HepG2 (cell line): ENCODE measurements around the gene MPC1. TPM values are rescaled to one million over a fixed set of nuclear protein-coding genes. Genes with fewer than 3 reads are reported as not detected.

Source experiments
- CBX5 ChIP-seq: sonication (generic); formaldehyde crosslinking; IDR thresholded peaks from 2 replicates; pipeline ENCODE4 v1.4.0; 2020; ENCODE audit warnings: missing genetic modification reagents, borderline replicate concordance
- CC2D1A ChIP-seq: sonication (generic); formaldehyde crosslinking; IDR thresholded peaks from 2 replicates; pipeline ENCODE4 v1.8.1; 2023; ENCODE audit warnings: mild to moderate bottlenecking, missing genetic modification reagents
- CREB1 ChIP-seq, 2 experiments: fragments of 450-650 bp in 1 of 2; IDR thresholded peaks; 2 replicates each; pipeline ENCODE4 v1.6.1; 2016 to 2017; ENCODE audit warnings: control low read depth in 1 of 2, mild to moderate bottlenecking in 1 of 2, missing compliant biosample characterization in 1 of 2, missing genetic modification characterization in 1 of 2
- FOXJ3 ChIP-seq: sonication (generic); formaldehyde crosslinking; IDR thresholded peaks from 2 replicates; pipeline ENCODE4 v1.4.0; 2020; ENCODE audit warnings: missing genetic modification reagents, mild to moderate bottlenecking, borderline replicate concordance
- HOXA5 ChIP-seq: sonication (generic); formaldehyde crosslinking; IDR thresholded peaks from 2 replicates; pipeline ENCODE4 v1.4.0; 2020; ENCODE audit warnings: missing genetic modification reagents
- IRF9 ChIP-seq: sonication (generic); formaldehyde crosslinking; IDR thresholded peaks from 2 replicates; pipeline ENCODE4 v1.8.0; 2022; ENCODE audit warnings: missing genetic modification reagents, mild to moderate bottlenecking, borderline replicate concordance
- KDM2A ChIP-seq: sonication (generic); formaldehyde crosslinking; IDR thresholded peaks from 2 replicates; pipeline ENCODE4 v1.4.0; 2020; ENCODE audit warnings: low read depth, missing genetic modification reagents, borderline replicate concordance
- KDM4B ChIP-seq: sonication (generic); formaldehyde crosslinking; IDR thresholded peaks from 2 replicates; pipeline ENCODE4 v1.4.0; 2020; ENCODE audit warnings: missing genetic modification reagents
- NBN ChIP-seq: fragments of 450-650 bp; conservative IDR thresholded peaks from 2 replicates; pipeline ENCODE4 v1.6.1; 2017
- PPARG ChIP-seq: conservative IDR thresholded peaks from 2 replicates; pipeline ENCODE4 v1.6.1; 2016; ENCODE audit warnings: missing biosample characterization, missing genetic modification reagents
- SP2 ChIP-seq: sonication (generic); formaldehyde crosslinking; IDR thresholded peaks from 2 replicates; pipeline ENCODE4 v1.5.1; 2020; ENCODE audit warnings: mild to moderate bottlenecking, missing genetic modification reagents
- SP5 ChIP-seq: IDR thresholded peaks from 2 replicates; pipeline ENCODE4 v1.6.1; 2016; ENCODE audit warnings: low read depth, borderline replicate concordance
- SPEN ChIP-seq: sonication (generic); formaldehyde crosslinking; IDR thresholded peaks from 2 replicates; pipeline ENCODE4 v1.5.1; 2020; ENCODE audit warnings: low read depth, mild to moderate bottlenecking, missing genetic modification reagents
- SRSF1 ChIP-seq: fragments of 200-400 bp; formaldehyde crosslinking; optimal IDR thresholded peaks from 2 replicates; pipeline ENCODE3; 2017; ENCODE audit warnings: mild to moderate bottlenecking, low read depth, low read length, moderate library complexity
- TOE1 ChIP-seq: sonication (generic); formaldehyde crosslinking; IDR thresholded peaks from 2 replicates; pipeline ENCODE4 v1.4.0; 2020; ENCODE audit warnings: mild to moderate bottlenecking, missing genetic modification reagents
- YEATS4 ChIP-seq: sonication (generic); formaldehyde crosslinking; IDR thresholded peaks from 2 replicates; pipeline ENCODE4 v1.4.0; 2020; ENCODE audit warnings: missing genetic modification reagents, borderline replicate concordance
- ZFP36 ChIP-seq: fragments of 150-350 bp; IDR thresholded peaks from 2 replicates; pipeline ENCODE4 v1.6.1; 2018; ENCODE audit warnings: borderline replicate concordance, low read length, low read depth; ENCODE audit not compliant: partially characterized antibody
- ZNF124 ChIP-seq: sonication (generic); formaldehyde crosslinking; IDR thresholded peaks from 2 replicates; pipeline ENCODE4 v1.4.0; 2020; ENCODE audit warnings: missing genetic modification reagents
- ZNF232 ChIP-seq: sonication (generic); formaldehyde crosslinking; IDR thresholded peaks from 2 replicates; pipeline ENCODE4 v1.4.0; 2020; ENCODE audit warnings: missing genetic modification reagents, borderline replicate concordance
- ZNF256 ChIP-seq: sonication (generic); formaldehyde crosslinking; conservative IDR thresholded peaks from 2 replicates; pipeline ENCODE4 v1.4.0; 2020; ENCODE audit warnings: missing genetic modification reagents
- ZNF354B ChIP-seq: sonication (generic); formaldehyde crosslinking; IDR thresholded peaks from 2 replicates; pipeline ENCODE4 v1.8.0; 2022; ENCODE audit warnings: mild to moderate bottlenecking, missing genetic modification reagents
- ZNF7 ChIP-seq: IDR thresholded peaks from 2 replicates; pipeline ENCODE4 v1.6.1; 2016; ENCODE audit warnings: missing biosample characterization, missing genetic modification reagents
- polyA plus RNA-seq, 8 experiments: library from polyadenylated mRNA; depleted of rRNA in 3 of 8; stranded (reverse) in 7 of 8; unstranded in 1 of 8; fragments of >200 nt; fragmentation: Illumina TruSeq in 4 of 8; extraction: Trizol in 4 of 8; gene quantifications; 2 replicates each; pipeline versions ENCODE4 v1.2.1 to v1.2.3, GENCODE V29; 2011 to 2016; ENCODE audit warnings: low read depth in 4 of 8, missing spikeins in 1 of 8, mixed read lengths in 1 of 8; ENCODE audit not compliant: insufficient read depth in 1 of 8
- total RNA-seq, 5 experiments: library from RNA; depleted of rRNA; stranded (reverse); fragments of >200 nt; fragmentation: Illumina TruSeq; extraction: Trizol; gene quantifications; 2 replicates each; pipeline ENCODE4 v1.2.3, GENCODE V29; 2016; ENCODE audit warnings: low read depth in 1 of 5
- TF ChIP-seq, protein P1 (sequence below): sonication (generic); formaldehyde crosslinking; IDR thresholded peaks from 2 replicates; pipeline ENCODE4 v1.4.0; 2020; ENCODE audit warnings: missing genetic modification reagents, borderline replicate concordance
- TF ChIP-seq, protein P2 (sequence below): sonication (generic); formaldehyde crosslinking; IDR thresholded peaks from 2 replicates; pipeline ENCODE4 v1.4.0; 2020; ENCODE audit warnings: mild to moderate bottlenecking, missing genetic modification reagents
- TF ChIP-seq, protein P3 (sequence below): sonication (generic); formaldehyde crosslinking; IDR thresholded peaks from 2 replicates; pipeline ENCODE4 v1.8.0; 2022; ENCODE audit warnings: mild to moderate bottlenecking, missing genetic modification reagents

MPC1 gene
- total and polyA plus RNA-seq, 2 of the 13 experiments (the other 11 are each of a cell fraction or from before 2014, with no cell fraction given), result 189 to 214 TPM

DNA sequence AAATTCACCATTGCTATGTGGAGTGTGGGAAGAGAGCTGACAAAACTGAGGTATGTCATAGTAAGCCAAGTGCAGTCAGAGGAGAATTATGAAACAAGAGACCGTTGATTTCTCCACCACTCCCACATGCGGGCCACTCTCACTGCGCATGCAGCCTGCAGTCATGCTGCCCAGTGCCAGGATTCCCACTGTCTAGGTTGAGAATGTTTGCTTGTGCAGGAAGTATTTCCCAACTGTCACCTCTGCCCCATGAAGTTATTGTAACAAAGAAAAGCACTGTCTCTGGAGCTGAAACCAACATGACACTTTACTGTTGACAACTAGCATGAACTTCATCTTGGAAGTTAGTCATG, 21.7 kb downstream of the MPC1 start (continued):
- TF ChIP-seq ZNF124 (CRISPR knock-in tag) (peak; percentile 78; the same call in 1 of the 2 replicates), ZNF7 (CRISPR knock-in tag) (peak; percentile 65; the same call in 1 of the 2 replicates), KDM4B (CRISPR knock-in tag) (peak; percentile 93), YEATS4 (peak; percentile 78), CREB1 (IDR thresholded peaks at IDR 0.05) (no peak; the same call in 1 of the 2 replicates), CREB1 (CRISPR knock-in tag; IDR thresholded peaks at IDR 0.05) (peak; percentile 76), CC2D1A (CRISPR knock-in tag) (peak; percentile 98), KDM2A (CRISPR knock-in tag) (peak; percentile 83; the same call in 1 of the 2 replicates), ZNF232 (peak; percentile 99), ZNF256 (CRISPR knock-in tag) (peak; percentile 96), ZFP36 (no peak), CBX5 (CRISPR knock-in tag) (peak; percentile 99), TOE1 (CRISPR knock-in tag) (peak; percentile 94; the same call in 1 of the 2 replicates), SP2 (CRISPR knock-in tag) (no peak), SRSF1 (no peak), SPEN (peak; percentile 91; the same call in 1 of the 2 replicates), PPARG (peak; percentile 99), NBN (no peak), HOXA5 (peak; percentile 92), SP5 (CRISPR knock-in tag) (peak; percentile 56; the same call in 1 of the 2 replicates), IRF9 (CRISPR knock-in tag) (peak; percentile 85), ZNF354B (CRISPR knock-in tag) (no peak), FOXJ3 (CRISPR knock-in tag) (peak; percentile 99)
- TF ChIP-seq, protein P1, sequence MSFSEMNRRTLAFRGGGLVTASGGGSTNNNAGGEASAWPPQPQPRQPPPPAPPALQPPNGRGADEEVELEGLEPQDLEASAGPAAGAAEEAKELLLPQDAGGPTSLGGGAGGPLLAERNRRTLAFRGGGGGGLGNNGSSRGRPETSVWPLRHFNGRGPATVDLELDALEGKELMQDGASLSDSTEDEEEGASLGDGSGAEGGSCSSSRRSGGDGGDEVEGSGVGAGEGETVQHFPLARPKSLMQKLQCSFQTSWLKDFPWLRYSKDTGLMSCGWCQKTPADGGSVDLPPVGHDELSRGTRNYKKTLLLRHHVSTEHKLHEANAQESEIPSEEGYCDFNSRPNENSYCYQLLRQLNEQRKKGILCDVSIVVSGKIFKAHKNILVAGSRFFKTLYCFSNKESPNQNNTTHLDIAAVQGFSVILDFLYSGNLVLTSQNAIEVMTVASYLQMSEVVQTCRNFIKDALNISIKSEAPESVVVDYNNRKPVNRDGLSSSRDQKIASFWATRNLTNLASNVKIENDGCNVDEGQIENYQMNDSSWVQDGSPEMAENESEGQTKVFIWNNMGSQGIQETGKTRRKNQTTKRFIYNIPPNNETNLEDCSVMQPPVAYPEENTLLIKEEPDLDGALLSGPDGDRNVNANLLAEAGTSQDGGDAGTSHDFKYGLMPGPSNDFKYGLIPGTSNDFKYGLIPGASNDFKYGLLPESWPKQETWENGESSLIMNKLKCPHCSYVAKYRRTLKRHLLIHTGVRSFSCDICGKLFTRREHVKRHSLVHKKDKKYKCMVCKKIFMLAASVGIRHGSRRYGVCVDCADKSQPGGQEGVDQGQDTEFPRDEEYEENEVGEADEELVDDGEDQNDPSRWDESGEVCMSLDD (CRISPR knock-in tag), result peak; percentile 78; the same call in 1 of the 2 replicates
- TF ChIP-seq, protein P2, sequence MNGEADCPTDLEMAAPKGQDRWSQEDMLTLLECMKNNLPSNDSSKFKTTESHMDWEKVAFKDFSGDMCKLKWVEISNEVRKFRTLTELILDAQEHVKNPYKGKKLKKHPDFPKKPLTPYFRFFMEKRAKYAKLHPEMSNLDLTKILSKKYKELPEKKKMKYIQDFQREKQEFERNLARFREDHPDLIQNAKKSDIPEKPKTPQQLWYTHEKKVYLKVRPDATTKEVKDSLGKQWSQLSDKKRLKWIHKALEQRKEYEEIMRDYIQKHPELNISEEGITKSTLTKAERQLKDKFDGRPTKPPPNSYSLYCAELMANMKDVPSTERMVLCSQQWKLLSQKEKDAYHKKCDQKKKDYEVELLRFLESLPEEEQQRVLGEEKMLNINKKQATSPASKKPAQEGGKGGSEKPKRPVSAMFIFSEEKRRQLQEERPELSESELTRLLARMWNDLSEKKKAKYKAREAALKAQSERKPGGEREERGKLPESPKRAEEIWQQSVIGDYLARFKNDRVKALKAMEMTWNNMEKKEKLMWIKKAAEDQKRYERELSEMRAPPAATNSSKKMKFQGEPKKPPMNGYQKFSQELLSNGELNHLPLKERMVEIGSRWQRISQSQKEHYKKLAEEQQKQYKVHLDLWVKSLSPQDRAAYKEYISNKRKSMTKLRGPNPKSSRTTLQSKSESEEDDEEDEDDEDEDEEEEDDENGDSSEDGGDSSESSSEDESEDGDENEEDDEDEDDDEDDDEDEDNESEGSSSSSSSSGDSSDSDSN (CRISPR knock-in tag), result peak; percentile 80
- TF ChIP-seq, protein P3, sequence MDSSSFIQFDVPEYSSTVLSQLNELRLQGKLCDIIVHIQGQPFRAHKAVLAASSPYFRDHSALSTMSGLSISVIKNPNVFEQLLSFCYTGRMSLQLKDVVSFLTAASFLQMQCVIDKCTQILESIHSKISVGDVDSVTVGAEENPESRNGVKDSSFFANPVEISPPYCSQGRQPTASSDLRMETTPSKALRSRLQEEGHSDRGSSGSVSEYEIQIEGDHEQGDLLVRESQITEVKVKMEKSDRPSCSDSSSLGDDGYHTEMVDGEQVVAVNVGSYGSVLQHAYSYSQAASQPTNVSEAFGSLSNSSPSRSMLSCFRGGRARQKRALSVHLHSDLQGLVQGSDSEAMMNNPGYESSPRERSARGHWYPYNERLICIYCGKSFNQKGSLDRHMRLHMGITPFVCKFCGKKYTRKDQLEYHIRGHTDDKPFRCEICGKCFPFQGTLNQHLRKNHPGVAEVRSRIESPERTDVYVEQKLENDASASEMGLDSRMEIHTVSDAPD, result peak; percentile 60; the same call in 1 of the 2 replicates
